Uterus (tissue), 2 donors: ENCODE data around the gene KCNA1.

Experiments used
- POLR2A ChIP-seq, 2 donors: fragments of 450-650 bp; IDR thresholded peaks; one replicate each; pipeline ENCODE4 v1.6.1; 2016; ENCODE audit warnings: antibody characterized with exemption in 2 of 2, mild to moderate bottlenecking in 1 of 2, moderate library complexity in 1 of 2
- TF ChIP-seq, protein P1 (sequence below), 4 experiments: fragments of 200-600 bp in 2 of 4; fragments of 450-650 bp in 2 of 4; sonication (generic) in 2 of 4; IDR thresholded peaks; one replicate each; pipeline ENCODE4 v1.5.1; 2016 to 2019; ENCODE audit warnings: antibody characterized with exemption in 4 of 4, mild to moderate bottlenecking in 2 of 4, moderate library complexity in 1 of 4

DNA sequence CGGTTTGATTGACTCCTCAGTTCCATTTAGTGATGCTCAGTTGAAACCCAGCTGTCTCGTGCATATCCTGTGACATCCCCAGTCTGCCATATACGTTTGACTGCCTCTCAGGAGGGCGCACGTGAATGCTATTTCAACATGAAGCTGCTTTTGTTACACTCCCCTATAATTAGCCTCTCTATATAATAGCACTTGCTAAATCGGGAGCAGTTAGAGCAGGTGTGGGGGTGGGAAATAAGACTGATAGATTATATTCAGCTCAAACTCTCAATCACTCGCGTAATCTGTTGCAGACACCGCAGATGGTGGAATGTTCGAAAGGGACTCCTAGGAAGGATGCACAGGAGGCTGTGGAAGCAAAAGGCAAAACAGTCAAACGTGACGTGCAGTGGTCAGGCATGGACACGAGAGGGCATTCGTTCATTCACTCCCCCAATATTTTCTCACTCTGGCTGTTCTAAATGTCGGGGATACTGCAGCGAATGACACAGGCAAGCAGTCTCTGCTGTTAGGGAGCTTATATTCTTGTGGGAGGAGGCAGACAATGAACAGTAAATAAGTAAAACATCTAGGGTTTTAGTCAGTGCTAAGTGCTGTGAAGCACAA is 29.8 kb downstream of the KCNA1 start:
- TF ChIP-seq, protein P1, sequence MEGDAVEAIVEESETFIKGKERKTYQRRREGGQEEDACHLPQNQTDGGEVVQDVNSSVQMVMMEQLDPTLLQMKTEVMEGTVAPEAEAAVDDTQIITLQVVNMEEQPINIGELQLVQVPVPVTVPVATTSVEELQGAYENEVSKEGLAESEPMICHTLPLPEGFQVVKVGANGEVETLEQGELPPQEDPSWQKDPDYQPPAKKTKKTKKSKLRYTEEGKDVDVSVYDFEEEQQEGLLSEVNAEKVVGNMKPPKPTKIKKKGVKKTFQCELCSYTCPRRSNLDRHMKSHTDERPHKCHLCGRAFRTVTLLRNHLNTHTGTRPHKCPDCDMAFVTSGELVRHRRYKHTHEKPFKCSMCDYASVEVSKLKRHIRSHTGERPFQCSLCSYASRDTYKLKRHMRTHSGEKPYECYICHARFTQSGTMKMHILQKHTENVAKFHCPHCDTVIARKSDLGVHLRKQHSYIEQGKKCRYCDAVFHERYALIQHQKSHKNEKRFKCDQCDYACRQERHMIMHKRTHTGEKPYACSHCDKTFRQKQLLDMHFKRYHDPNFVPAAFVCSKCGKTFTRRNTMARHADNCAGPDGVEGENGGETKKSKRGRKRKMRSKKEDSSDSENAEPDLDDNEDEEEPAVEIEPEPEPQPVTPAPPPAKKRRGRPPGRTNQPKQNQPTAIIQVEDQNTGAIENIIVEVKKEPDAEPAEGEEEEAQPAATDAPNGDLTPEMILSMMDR (IDR thresholded peaks at IDR 0.05) = no peak
- no peak for TF ChIP-seq POLR2A (IDR thresholded peaks at IDR 0.05)
